RPMI8226 (cell line): Measurements from ENCODE around the gene LGALS3.

Source experiments
- DNase-seq: peaks from one replicate; pipeline ENCODE4 v3.0.0-alpha.2; 2015

LGALS3 gene

DNA sequence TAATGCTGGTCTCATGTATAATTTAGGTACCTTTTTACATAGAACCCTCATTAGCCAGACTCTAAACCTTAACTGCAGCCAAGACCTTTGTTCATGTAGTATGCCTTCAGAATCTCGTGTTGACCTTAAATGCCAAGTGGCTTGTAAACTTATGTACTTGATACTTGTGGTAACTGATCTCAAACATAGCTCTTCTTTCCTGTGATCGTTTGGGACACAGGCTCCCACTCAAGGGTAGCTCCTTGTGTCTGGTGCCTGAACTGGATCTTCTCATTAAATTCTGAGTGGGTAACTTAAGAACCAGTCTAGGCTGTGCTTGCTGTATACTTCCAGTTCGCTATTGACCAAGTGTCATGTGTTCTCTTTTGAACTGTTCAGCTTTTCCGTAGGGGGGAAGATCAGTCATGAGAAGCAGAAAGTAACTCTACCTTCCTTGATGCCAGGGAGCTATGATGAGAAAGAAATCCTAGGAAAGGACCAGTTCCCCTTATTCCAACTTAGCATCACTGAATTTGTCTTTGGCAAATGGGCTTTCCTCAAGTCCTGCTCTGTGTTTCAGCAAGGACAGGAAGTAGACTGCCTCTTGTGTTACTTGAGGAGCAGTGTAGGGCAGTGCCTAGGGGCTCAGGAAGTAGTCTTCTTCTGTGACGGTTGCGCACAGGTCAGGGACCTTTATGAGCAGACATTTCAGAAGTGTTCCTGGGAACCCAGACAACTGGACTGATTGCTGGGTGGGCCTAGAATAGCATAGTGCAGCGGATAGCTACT, 2.5 kb downstream of the LGALS3 start:
- DNase-seq = no peak

DNA sequence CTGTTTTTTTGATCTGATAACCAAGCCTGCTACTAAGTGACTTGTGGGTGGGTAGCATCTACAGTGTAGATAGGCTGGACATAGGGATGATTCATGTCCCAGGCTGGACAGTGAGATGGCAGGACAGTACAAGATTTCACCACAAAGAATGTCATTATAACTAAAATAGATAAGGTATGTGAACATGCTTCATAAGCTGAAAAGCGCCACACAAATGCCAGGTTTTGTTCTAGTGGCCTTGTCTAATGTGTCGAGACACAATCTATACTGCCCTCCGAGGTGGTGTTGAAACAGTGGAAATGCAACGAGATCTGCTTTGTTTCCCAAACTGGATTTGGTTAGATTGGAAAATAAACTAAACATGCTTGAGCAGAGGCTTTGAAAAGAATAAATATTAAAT, 4.4 kb downstream of the LGALS3 start:
- DNase-seq = peak; percentile 8

DNA sequence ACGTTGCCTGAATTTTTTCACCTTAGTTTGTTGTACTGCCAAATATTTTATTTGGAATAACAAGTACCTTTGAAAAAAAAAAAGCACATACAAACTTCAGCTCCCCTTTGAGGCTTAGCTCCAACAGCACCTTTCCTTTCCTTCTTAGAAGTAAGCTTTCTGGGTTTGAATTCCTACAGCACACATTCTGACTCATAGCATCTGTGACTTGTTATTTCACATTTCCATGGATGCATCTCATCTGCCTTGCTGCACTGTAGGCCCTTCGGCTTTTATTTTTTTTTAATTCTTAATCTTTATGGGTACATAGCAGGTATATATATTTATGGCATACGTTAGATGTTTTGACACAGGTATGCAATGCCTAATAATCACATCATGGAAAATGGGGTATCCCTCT, 7.2 kb downstream of the LGALS3 start:
- DNase-seq = no peak

DNA sequence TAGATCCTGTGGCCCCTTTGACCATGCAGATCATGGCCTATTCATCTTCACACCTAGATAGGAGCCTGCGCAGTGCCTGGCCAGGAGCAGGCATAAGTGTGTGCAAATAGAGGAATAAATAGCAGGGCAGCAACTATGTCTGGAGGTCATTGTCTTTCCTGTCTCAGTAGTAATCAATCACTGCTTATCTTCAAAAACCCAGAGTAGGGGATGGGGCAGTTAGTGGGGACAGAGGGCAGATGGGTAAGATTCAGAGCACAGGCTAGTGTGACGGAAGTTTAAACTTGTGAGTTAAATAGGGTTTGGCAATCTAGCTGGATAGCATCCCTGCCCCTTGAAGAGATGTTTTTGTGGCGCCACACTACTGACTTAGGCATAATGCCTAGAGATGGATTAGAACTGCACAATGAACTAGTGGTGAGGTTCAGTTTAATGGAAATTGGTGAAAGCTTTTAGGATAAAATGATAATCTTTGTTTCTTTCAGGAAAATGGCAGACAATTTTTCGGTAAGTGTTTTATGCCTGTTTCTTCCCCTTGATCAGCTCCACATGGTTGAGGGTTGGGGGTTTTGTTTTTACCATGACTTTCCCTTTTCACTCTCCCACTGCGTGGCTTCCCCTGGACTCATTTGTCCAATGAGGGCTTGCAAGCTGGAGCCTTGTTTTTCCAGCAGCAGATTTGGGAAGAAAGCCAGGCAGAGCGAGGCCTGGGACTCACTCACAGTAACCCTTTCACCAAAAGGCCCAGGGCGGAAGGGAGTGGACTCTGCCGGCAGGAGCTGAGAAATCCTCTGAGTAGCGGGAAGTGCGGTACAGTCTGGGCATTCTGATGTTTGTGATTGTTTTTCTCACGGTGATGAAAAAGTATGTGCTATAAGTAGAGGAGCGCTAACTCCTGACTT, 8.1 kb downstream of the LGALS3 start:
- DNase-seq = no peak

DNA sequence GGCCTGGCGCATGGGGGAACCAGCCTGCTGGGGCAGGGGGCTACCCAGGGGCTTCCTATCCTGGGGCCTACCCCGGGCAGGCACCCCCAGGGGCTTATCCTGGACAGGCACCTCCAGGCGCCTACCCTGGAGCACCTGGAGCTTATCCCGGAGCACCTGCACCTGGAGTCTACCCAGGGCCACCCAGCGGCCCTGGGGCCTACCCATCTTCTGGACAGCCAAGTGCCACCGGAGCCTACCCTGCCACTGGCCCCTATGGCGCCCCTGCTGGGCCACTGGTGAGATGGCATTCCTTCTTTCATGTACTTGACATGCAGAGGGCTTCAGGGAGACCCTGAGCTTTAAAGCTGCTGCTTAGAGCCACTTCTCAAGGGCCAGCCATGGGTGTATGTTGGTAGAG, 9.0 kb downstream of the LGALS3 start:
- no peak for DNase-seq

DNA sequence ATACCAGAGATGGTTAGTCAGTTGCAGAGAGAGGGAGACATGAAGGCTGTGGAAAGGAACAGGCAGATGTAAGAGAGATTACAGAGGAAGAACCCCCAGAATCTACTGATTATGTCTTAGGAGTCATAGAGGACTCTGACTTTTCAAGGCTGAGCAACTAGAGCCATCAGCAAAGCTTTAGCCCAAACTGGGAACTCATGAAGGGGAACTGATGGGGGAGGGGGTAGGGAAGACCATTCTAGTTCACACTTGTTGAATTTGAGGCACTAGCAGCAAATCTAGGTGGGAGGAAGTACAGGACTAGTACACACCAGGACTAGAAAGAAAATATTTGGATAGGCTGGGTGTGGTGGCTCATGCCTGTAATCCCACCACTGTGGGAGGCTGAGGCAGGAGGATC, 10.1 kb downstream of the LGALS3 start:
- no peak for DNase-seq

DNA sequence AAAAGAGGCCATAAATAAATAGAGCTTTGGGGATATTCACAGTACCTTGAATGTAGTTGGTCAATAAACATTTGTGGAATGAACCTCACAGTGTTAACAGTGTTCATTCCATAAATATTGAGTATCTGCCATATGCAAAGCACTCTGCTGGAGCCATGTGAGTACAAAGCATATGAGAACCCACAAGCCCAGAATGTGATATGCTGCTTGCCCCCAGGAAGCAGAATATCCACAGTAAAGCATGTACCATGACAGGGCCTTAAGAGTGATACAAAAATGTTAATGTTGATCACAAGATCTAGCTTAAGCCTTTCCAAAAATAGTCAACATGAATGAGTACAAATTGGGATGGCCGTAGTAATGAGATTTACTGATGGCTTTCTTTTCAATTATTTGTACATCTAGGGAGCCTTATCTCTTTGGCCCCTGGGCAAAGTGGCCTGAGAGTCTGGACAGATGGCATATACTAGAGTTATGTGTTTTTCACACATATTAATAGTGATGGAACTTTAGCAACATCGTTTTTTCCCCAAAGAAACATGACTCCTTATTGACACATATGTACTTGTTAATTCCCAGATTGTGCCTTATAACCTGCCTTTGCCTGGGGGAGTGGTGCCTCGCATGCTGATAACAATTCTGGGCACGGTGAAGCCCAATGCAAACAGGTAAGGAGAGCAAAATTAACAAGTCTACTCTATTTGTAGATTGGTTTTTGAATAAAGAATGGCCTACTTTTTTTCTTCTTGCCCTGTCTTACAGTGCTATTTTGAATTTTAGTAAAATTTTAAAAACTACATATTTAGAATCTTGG, 10.9 kb downstream of the LGALS3 start:
- DNase-seq = no peak

DNA sequence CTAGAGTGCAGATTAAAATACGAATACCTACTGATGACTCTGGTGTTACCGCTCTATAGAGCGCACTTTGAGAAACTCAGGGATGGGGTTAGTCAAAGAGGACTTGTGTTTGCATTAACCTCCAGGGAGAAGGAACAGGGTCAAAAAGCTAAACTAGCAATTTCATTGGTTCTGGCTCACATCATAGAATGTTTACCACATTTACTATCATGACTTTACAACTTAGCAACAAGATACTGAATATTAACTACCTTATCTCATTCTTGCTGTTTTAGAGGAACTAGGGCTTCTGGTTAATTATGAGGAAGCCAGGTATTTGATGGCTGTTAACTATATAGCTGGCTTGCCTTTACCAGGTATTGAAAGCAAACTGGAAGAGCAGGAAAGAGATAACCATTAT, 12.8 kb downstream of the LGALS3 start:
- DNase-seq = no peak

DNA sequence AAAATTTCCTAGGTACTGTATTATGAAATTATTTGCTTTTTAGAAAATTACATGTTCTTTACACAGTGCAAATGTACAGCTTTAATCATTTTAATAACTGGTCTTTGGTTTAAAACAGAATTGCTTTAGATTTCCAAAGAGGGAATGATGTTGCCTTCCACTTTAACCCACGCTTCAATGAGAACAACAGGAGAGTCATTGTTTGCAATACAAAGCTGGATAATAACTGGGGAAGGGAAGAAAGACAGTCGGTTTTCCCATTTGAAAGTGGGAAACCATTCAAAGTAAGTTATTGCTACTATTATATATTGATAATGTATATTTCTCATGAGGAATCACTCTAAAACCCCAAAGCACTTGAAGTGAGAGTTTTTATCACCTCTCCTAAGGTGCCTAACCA, 13.4 kb downstream of the LGALS3 start:
- no peak for DNase-seq

DNA sequence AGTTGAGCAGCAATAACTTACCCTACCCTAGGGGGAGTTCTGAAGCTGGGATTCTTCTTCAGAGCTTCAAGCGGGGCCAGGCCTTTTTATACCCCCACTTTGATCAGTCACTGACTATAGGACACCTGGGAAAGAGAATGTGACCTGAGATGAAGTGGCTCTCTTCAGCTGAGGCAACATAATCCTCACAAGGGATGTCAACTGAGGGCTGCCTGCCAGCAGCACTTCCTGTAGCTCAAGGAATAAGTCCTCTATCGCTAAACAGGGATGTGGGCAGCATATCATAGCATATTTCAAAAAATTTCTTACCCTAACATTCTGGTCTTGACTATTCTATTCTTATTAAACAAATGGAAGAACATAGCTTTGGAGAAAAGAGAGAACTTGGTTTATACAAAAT, 17.4 kb downstream of the LGALS3 start:
- DNase-seq = no peak

DNA sequence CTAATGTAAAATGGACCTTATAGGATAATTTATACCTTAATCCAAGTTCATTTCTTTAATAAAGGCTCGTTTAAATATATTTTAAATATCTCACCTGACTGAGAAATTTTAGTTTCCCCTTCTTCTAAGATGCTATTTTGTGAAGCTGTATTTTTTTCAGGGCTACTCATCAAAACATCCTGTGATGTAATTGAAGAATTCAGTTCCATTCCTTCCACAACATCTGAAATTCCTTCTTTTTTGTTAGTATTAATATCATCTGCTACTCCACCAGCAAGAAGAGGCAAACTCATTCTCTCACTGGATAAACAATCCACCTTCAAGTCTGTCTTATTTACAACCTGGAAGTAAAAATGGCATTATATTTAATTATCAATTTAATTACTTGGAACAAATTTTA, 22.5 kb downstream of the LGALS3 start:
- DNase-seq = no peak

DNA sequence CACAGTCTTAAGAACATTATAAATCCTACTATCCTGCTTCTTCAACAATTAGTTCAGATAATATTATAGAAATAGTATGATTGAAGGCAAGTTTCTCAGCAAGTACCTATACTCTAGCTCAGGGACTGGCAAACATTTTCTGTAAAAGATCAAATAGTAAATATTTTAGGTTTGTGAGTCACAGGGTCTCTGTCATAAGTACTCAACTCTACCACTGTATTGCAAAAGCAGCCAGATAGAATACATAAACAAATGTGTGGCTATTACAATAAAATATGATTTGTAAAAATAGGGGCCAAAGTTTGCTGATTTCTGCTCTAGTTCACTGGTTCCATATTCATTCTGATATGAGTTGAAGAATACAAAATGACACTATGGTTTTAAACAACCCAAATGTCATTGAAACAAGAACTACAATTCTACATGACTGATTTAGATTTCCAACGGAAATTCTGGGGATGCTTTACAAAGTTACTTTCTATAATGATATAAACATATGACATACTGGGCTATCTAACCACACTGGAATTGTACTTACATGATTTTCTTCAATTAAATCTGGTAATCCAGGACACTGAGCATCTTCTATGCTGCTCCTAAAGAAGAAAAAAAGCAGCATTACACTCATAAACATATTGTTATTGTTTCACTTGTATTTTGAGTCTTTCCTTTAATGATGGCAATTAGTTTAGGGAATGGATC, 23.2 kb downstream of the LGALS3 start:
- DNase-seq = no peak

DNA sequence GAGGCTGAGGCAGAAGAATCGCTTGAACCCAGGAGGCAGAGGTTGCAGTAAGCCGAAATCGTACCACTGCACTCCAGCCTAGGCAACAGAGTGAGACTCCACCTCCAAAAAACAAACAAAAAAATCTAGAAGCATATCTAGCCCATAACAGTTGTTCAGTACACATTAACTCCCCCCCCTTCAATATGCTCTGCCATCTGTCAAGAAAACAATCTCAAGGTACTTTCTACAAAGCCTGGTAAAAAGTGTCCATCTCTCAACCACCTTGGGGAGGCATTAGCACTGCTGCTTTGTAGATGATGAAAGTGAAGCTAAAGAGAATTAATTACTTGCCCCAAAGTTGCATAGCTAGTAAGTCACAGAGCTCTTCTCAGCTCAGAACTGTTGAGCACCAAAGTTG, 24.9 kb downstream of the LGALS3 start:
- no peak for DNase-seq

DNA sequence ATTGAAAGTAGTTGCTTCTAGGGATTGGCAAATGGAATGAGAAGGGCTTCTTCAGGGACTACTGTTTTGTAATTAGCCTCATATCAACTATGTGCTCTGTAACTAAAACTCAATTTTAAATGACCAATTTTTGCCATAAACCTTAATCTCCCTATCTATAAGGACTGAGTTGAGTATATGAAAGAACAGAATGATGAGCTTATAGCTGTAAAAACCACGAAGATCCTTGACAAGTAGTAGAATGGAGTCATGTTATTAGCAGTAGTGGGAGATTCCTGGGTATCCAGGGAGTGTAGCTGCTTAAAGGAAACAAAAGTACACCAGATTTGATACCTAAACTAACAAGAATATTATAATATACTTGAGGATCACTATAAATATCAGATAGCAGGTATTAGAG, 28.0 kb downstream of the LGALS3 start:
- no peak for DNase-seq

DNA sequence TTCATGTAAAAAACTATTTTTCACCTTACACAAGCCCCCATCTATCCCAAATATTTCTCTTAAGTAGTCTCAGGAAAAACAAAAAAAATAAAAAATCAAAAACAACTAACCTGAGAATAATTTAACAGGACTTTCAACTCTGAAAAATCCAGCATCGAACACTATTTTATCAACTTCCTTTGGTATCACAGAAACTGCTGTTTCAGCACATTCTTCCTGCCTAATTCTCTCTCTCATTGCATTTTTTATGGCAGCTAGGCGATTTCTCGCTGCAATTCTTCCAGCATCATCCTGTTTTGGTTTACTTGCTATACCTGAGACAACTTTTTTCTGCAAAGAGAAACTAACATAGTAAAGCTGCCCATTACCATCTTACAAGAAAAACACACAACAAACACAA, 29.4 kb downstream of the LGALS3 start:
- DNase-seq = peak; percentile 2

DNA sequence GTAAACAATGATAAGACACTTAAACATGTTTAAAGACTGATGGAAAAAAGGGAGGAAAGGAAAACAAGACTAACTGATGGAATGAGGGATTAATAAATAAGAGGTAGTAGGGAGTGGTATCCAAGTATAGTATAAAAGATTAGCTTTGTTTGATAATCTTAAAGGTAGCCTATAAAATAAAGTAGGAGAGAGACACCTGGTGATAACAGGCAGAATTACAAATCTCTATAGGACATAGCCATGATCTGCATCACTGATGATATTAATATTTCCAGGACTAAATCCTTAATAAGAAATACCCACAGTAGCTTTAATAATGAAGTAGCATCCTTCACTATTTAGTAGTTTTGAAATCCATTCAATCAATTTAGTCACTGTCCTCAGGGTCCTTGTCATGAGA, 31.9 kb downstream of the LGALS3 start:
- DNase-seq = peak; percentile 4

DNA sequence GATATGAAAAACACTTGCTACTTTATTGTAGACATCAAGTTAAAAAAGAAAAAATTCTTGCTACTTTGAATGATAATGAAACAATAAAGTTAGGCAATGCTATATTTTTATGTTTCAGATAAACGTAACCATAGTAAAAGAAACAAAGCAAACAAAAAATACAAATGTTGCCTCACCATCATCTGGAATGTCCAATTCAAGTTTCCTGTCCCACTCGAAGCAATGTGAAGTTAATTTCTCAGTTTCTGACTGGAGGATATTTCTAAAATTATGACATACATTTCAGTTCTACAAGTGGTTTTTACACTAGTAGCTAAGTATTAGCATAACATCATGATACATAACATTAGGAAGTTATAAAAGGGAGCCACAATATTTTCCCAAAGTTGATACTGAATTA, 41.5 kb downstream of the LGALS3 start:
- no peak for DNase-seq

DNA sequence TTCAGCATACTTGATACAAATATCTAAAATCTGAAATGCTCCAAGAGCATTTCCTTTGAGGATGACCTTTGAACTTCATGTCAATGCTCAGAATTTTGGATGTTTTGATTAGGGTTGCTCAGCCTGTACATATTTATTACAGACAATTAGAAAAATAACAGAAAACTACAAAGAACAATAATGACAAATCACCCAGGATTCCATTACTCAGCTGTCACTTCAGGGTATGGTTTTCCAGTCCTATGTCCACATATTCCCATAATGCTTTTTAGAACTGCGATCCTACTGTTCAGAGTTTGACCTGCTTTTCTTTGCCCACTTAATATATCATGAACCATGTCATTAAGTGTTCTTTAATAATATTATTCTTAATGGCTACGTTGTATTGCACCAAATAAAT, 51.0 kb downstream of the LGALS3 start:
- DNase-seq = no peak

DNA sequence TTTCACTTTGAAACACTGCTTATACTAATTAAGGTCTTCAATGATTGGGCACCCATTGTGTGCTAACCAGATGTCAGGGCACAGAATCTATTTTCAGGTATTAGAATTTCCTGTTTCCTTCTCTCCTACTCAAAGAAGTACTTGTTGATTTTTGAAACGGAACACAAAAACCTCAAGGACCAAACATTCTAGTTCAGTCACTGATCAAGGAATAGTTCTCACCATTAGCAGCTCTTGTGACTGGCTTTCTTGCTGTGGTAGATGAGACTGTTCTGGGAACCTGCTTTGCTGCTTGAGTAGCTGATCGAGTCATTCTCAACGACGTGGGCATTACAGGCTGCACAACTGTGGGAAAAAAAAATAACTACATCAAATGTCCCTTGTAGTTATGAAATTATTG, 51.4 kb downstream of the LGALS3 start:
- DNase-seq = no peak

DNA sequence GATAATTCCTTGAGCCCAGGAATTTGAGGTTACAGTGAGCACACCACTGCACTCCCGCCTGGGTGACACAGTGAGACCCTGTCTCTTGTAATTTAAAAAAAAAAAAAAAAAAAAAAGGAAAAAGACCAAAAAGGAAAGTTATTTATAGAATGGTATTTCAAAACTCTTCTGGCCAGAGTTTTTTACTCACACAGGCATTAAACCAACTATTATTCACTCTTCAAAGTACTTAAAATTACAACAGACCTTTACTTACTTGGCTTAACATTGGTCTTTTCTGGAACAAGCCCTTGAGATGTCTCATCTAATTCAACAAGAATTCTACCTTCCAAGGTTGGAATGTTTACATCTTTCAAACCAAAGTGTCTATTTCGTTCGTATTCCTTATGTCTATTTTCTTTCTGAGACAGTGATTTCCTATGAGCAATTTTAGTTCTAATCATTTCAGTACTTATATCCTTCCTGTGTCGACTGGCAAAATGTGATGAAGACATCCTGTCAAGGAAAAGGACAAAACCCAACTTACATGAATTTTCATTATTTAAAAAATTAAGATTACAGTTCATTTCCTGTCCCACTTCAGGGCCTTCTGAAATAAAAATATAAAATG, 59.7 kb downstream of the LGALS3 start:
- DNase-seq = no peak

DNA sequence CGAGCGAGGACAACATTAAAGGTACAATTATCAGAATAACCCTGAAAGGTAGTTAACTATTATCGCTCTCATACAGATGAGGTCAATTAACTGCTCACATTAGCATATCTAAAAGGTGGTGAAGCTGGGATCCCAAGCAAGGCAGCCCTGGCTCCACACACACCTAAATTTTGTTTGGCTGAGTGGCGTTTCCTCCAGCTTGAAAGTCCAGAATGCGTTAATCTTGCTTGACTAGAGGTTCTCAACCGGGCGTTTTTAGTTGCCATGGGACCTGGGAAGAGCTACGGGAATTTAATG, 61.8 kb downstream of the LGALS3 start:
- no peak for DNase-seq

DNA sequence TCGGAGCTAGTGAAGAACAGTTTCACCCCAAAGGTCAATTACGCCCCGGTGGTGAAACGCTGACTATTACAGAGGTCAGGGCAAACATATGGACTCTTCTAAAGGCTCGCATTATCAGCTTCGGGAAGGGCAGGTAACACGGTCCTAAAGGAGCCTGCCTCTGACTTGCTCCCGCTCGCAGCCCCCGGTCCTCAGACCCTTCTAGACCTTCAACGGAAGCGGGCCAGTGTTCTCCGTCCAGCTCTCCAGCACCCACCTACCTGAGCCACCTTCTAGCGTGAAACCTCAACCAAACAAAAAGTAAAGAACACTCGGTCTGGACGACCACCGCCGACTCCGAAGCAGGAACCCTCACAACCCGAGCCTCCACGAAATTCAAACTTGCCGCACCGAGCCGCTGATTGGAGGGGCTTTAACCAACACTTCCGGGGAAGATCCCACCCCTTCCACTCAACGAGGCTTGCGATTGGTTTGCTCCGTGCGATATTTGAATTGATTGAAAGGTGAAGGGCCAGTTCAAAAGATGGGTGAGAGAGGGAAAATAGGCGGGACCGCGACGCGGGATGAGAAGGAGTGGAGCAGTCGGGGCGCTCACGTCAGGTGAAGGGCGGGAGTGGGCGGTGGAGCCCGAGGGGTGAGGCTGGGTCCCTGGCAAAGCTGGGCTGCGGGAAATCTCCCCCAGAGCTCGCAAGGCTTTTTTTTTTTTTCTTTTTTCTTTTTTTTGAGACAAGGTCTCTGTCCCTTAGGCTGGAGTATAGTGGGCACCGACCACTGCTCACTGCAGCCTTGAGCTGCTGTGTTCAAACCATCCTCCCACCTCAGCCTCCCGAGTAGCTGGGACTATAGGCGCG, 62.4 kb downstream of the LGALS3 start, which contains the start of gene DLGAP5:
Gene DLGAP5, minus strand, starts transcription at position 383 of the 851 bp plus-strand sequence. CDS start 2,406 bp downstream, outside the sequence.
- DNase-seq = peak; percentile 93
